ENCODE data around the gene ST3GAL5.
A peak's percentile ranks its signal among the peaks of the same experiment; 100 is the strongest.

The ST3GAL5 gene

GRCh38 chr2:85866165-85866659 is 22.6 kb downstream of the ST3GAL5 start:
- DNase-seq (ENCODE audit: low read depth in 2 of 2): no peak

- no peak for DNase-seq (ENCODE audit: low read depth in 2 of 2)
These were observed 23.1 kb downstream of the ST3GAL5 start for GRCh38 chr2:85865539-85866164.

DNA sequence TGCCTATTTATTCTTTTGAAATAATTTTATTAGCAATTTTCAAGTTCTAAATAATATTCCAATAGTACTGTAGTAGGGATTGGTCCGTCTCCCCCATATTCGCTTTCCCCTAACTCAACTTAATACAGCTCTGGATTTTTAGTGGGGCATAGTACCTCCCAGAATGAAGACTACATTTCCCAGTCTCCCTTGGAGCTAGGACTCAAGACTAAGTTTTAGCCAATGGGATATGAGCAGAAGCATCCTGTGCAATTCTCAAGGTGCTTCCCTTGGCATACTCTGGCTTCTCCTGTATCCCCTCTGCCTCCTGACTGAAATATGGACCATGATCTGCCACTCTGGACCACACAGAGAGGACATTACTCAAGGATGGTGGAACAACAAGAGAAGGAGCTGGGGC is 24.1 kb downstream of the ST3GAL5 start:
- no peak for DNase-seq (ENCODE audit: low read depth in 2 of 2)

GRCh38 chr2:85862426-85862825 is 26.4 kb downstream of the ST3GAL5 start:
- no peak for DNase-seq (ENCODE audit: low read depth in 2 of 2)

GRCh38 chr2:85861650-85862049 is 27.1 kb downstream of the ST3GAL5 start:
- no peak for DNase-seq (ENCODE audit: low read depth in 2 of 2)

GRCh38 chr2:85861180-85861579 is 27.6 kb downstream of the ST3GAL5 start:
- no peak for DNase-seq (ENCODE audit: low read depth in 2 of 2)

- DNase-seq (ENCODE audit: low read depth in 2 of 2): no peak
These were observed 29.9 kb downstream of the ST3GAL5 start for GRCh38 chr2:85858841-85859240.

- DNase-seq (ENCODE audit: low read depth in 2 of 2): no peak
These were observed 33.9 kb downstream of the ST3GAL5 start for GRCh38 chr2:85854897-85855296.

DNA sequence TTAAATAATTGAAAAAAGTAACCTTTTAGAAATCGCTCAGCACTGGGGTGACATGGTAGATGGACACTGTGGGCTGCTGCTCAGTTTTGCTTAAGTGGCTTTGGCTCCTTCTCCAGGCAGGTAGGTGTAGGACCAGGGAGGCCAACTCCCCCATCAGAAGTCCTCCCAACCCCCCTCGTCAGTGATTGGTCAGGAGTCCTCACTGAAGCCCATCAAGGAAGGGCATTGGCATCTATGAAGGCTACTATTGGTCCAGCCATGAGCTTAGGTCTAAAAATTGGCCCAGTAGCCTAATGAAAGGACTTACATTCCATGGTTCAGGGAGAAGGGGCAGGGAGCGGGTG is 34.7 kb downstream of the ST3GAL5 start:
- DNase-seq (ENCODE audit: low read depth in 2 of 2): no peak

- no peak for DNase-seq (ENCODE audit: low read depth in 2 of 2)
These were observed 35.2 kb downstream of the ST3GAL5 start for GRCh38 chr2:85853499-85854165.

DNA sequence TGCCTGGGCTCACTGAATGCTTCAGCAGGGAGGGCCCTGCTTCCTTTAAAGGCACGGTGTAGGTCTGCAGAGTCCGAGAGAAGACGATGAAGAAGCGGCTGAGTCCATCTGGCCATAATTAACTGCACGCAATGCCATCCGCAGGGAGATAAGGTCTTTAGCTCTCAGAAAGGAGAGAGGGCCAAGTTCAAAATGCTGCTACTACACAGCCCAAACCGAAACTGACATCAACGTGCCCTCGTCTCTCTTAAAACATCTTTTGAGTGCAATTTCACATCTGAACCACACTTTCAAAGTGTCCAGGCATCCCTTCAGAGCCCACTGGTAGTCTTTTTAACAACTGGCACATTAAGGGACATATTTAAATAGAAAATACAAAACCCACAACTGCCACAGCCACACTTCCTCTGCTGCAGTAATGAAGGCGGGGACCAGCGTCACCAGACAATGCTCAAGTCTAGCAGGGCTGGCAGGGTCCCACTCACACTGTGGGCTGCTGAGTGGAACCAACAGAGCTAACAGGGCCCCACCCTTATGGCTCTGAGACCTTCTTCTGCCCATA is 35.8 kb downstream of the ST3GAL5 start:
- DNase-seq (ENCODE audit: low read depth in 2 of 2): no peak

GRCh38 chr2:85852152-85852840 is 36.5 kb downstream of the ST3GAL5 start:
- no peak for DNase-seq (ENCODE audit: low read depth in 2 of 2)

DNA sequence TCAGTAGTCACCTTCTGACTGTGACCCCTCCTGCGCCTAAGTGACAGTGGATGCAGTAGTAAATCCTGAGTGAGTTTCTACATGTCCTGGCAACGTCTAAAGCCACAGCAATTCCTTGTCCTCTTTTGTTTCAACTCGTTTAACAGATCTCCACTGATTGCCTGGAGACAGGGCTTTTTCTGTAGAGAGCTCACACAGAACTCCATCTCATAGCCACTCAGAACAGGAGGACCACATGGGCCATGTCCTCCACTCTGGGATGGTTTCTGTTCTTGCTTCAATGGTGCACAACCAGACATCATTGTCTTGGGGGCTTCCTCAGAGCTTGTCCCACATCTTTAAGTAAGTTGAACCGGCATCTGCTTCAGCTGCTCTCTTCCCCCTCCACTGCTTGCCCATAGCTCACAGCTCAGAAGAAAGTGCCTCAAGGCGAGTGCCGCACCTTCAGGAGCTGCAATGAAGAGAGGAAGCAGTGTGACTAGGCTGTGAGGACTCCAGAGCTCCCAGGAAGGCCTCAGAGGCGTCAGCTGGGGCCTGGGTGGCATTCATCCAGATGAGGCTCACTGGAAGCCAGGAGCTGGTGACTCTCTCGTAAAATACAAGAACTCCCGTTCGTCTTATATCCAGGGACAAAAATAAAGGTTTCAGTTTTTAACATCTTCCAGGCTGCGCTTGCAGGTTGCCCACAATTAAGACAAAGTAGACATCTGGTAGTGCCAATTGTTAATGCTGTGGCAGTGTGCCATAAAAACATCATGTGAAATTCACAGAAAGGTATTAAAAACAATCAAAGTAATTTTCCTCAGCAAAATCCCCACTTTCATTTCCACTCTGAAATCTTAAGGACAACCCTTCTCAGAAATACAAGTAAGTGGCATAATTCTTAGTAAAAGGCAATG is 37.3 kb downstream of the ST3GAL5 start:
- DNase-seq (ENCODE audit: low read depth in 2 of 2): no peak

GRCh38 chr2:85850451-85850850 is 38.3 kb downstream of the ST3GAL5 start:
- no peak for DNase-seq (ENCODE audit: low read depth in 2 of 2)

DNA sequence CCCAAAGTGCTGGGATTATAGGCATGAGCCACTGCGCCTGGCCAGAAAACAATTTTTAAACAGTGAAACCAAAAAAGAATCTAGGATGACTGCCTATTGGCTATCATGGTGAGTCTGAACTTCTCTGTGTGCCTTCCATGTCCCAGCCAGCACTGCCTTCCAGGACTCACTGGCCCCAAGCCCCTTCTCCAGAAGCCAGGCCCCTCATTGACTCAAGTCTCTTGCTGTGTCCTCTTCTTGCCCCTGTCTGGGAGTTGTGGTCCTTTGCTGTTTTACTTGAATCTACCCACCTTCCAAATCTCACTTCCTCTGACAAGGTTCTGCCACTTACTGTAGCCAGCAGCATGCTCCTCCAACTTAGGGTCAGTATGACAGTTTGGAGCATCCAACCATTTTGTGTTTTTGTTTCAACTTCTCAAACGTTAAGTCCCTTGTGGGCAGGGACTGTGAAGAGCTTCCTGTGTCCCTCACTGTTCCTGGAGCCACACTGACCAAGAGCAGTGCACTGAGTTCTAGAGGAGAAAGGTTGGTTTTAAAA is 41.7 kb downstream of the ST3GAL5 start:
- DNase-seq (ENCODE audit: low read depth in 2 of 2): no peak

DNA sequence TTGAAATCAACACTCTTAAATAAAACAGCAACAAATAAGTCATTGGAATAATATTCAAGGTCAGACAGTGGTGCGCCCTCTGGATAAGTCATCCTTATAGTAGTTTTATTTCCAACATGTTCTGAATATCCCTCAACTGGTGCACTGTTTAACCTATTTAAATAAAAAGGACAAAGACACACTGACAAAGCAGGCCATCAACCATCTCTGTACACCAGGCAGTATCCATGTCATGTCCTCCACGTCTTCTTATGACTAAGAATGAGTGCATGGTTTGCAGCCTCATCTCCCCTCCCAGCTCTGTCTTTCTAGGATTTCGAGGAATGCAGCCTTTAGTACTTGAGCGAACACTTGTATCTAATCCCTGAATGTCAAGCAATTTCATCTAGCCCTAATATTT is 42.4 kb downstream of the ST3GAL5 start:
- DNase-seq (ENCODE audit: low read depth in 2 of 2): no peak

DNA sequence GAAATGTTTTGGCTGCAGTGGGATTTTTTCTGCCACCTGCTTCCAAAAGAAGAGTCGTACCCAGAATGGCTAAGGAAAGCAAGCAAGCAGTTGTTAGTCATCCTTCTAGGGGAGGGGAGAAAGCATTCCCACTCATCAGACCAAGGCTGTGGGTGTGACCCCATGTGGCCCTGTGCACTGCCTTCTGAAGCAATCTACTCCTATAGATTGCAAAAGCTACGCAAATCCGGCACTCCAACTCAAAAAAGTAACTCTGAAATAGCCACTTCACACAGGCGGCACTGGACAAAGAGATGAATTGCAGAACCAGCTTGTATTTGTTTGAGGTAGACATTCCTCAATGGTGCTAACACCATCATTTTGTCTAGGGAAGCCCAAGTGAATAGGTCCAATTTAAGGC is 44.3 kb downstream of the ST3GAL5 start:
- no peak for DNase-seq (ENCODE audit: low read depth in 2 of 2)

- peak; percentile 38 to 51 for DNase-seq (ENCODE audit: low read depth in 2 of 2)
These were observed 45.2 kb downstream of the ST3GAL5 start for GRCh38 chr2:85843543-85843942.

DNA sequence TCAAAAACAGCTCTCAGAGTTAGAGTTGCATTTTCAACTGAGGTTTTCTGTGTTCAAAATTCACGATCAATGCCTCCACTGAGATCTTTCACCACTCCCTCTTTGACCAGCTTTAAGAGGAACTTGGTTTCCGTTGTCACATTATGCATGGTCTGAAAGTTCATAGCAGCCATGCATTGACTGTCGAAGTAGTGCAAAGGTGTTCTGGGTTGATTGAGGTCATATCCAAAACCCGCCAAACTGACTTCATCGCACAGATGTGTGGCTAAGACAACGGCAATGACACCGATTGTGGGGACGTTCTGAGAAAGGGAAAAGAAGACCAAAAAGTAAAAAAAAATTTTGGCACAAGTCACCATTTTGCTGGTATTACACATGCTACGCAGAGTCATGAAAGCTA is 48.7 kb downstream of the ST3GAL5 start:
- DNase-seq (ENCODE audit: low read depth in 2 of 2): no peak

- DNase-seq (ENCODE audit: low read depth in 2 of 2): no peak
These were observed 49.3 kb downstream of the ST3GAL5 start for GRCh38 chr2:85839461-85839860.

DNA sequence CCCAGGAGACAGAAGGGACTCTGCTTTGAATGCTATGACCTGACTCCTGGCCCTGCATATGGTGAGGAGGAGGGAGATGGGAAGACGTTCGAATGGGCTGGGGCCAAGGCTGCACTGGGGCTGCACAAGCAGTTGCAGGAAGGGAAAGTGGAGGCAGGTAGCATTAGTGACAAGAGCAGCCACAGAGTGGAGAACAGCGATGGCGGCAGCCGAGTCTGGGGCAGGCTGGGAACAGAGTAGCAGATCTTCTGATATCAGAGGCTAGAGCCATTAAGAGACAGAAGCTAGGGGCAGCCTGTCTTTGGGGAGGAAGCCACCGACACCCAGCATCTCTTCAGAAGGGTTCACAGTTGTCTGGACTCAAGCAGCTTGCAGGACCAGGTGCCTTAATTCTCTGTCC is 50.1 kb downstream of the ST3GAL5 start:
- no peak for DNase-seq (ENCODE audit: low read depth in 2 of 2)
